OCI-LY1 (cell line): ENCODE measurements around the gene TRPM3.

ENCODE experiments used
- CTCF ChIP-seq: fragments of 200-600 bp; sonication (generic), shearing (Covaris generic); IDR thresholded peaks from 2 replicates; pipeline ENCODE4 v1.5.1; 2017; ENCODE audit warnings: mild to moderate bottlenecking, antibody characterized with exemption, low read length, moderate library complexity, mixed read lengths
- EZH2 ChIP-seq: fragments of 200-600 bp; sonication (generic), shearing (Covaris generic); IDR thresholded peaks from 2 replicates; pipeline ENCODE4 v1.8.0; 2017; ENCODE audit warnings: borderline replicate concordance, mixed run types, mild to moderate bottlenecking, antibody characterized with exemption, low read length, moderate library complexity, mixed read lengths

GRCh38 chr9:70641631-70642030, 479.8 kb downstream of the TRPM3 start:
- no peak for TF ChIP-seq CTCF
- TF ChIP-seq EZH2, result no peak
